ENCODE results near the gene SDK1.

SDK1 gene

DNA sequence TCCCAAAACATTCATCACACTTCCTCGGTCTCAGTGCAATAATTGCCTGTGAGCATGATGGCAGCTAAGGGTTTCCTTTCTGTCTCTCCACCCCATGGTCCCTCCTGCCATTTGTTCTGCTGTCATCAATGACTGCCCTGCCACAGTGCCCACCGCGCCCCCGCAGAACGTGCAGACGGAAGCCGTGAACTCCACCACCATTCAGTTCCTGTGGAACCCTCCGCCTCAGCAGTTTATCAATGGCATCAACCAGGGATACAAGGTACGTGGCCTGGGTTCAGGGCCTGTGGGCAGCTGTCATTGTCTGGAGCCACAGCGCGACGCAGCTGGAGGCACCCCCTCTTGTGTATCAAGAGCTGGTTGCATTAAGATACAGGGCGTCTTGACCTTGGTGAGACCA lies 748.1 kb downstream of the SDK1 start:
- DNase-seq (ENCODE audit: extremely low read depth, low read depth): no peak
- H3K4me3 ChIP-seq (replicated peaks; ENCODE audit: low read depth, low read length): no peak overlapping the region
- TF ChIP-seq, protein P1, sequence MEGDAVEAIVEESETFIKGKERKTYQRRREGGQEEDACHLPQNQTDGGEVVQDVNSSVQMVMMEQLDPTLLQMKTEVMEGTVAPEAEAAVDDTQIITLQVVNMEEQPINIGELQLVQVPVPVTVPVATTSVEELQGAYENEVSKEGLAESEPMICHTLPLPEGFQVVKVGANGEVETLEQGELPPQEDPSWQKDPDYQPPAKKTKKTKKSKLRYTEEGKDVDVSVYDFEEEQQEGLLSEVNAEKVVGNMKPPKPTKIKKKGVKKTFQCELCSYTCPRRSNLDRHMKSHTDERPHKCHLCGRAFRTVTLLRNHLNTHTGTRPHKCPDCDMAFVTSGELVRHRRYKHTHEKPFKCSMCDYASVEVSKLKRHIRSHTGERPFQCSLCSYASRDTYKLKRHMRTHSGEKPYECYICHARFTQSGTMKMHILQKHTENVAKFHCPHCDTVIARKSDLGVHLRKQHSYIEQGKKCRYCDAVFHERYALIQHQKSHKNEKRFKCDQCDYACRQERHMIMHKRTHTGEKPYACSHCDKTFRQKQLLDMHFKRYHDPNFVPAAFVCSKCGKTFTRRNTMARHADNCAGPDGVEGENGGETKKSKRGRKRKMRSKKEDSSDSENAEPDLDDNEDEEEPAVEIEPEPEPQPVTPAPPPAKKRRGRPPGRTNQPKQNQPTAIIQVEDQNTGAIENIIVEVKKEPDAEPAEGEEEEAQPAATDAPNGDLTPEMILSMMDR (IDR thresholded peaks at IDR 0.05; ENCODE audit: low read depth, low read length, missing control alignments): no peak

DNA sequence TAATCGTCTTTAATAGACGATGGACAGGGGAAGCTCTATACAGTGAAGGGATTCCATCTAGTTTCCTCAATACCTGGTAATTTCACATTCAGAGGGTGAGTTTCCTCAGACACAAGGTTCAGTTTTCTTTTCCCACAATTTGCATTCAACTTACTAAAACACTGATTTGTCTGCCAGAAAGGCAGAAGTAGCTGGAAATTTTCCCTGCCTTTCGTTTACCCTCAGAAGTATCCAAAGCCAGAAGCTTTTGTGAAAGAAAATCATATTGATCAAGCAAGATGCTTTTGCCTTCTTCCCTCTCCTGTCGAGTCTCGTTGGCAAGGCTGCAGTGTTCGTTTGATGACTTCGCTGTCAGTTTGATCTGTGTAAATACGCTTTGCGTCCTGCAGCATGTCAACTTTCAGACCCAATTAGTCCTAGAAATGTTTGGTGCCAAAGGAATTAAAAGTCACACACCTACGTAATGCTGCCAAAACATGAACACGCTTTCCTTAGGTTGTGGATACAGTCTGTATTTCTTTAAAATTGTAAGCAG lies 749.1 kb downstream of the SDK1 start:
- DNase-seq (ENCODE audit: extremely low read depth, low read depth): no peak
- H3K4me3 ChIP-seq (replicated peaks; ENCODE audit: low read depth, low read length): no peak overlapping the region
- TF ChIP-seq, protein P1 (IDR thresholded peaks at IDR 0.05; ENCODE audit: low read depth, low read length, missing control alignments): no peak

DNA sequence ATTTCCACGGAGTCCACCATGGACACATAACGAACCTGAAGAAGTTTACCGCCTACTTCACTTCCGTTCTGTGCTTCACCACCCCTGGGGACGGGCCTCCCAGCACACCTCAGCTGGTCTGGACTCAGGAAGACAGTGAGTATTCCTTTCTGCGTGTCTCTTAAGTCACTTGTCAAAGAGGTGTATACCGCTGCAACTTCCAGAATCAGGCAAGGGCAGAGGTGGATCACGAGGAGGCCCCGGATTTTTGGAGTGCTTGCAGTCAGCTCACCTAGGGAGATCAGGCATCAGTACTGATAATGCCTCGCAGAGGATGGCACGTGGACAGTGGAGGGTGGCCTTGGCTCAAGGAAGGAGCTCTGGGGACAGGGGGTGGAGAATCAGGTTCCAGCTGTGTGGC lies 750.6 kb downstream of the SDK1 start:
- no peak for DNase-seq (ENCODE audit: extremely low read depth, low read depth)
- TF ChIP-seq, protein P1 (IDR thresholded peaks at IDR 0.05; ENCODE audit: low read depth, low read length, missing control alignments): no peak
- H3K4me3 ChIP-seq (replicated peaks; ENCODE audit: low read depth, low read length): no peak overlapping the region

DNA sequence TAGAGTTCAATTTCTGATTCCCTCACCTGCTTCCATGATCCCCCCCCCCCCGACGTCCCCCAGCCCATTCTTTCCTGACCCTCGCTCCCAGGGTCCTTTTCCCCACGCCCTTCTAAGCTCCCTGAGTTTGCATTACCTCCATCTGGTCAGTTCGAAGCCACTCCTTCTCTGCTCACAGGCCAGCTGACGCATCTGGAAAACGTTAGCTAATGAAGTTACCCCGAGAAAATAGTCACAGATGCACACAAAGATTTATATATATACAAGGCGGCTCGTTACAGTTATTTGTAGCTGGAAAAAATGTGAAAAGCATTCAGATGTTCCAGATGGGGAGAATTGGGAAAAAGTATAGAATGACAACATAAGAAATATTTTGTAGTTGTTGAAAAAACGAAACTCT lies 751.1 kb downstream of the SDK1 start:
- no peak for DNase-seq (ENCODE audit: extremely low read depth, low read depth)
- H3K4me3 ChIP-seq (replicated peaks; ENCODE audit: low read depth, low read length): no peak overlapping the region
- TF ChIP-seq, protein P1 (IDR thresholded peaks at IDR 0.05; ENCODE audit: low read depth, low read length, missing control alignments): no peak

DNA sequence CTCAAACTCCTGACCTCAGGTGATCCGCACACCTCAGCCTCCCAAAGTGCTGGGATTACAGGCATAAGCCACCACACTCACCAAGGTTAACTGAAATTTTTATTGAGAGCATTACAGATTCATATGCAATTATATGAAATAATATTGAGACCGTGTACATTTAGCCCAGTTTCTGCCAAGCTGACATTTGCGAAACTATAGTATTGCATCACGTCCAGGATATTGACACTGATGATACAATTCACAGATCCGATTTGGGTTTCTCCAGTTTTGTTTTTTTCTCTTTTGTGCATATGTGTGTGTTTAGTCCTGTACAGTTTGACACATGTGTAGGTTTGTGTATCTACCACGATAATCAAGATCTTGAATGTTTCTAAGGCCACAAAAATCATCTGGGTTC lies 753.1 kb downstream of the SDK1 start:
- TF ChIP-seq, protein P1 (IDR thresholded peaks at IDR 0.05; ENCODE audit: low read depth, low read length, missing control alignments): no peak
- no peak overlapping the region for H3K4me3 ChIP-seq (replicated peaks; ENCODE audit: low read depth, low read length)
- no peak for DNase-seq (ENCODE audit: extremely low read depth, low read depth)

DNA sequence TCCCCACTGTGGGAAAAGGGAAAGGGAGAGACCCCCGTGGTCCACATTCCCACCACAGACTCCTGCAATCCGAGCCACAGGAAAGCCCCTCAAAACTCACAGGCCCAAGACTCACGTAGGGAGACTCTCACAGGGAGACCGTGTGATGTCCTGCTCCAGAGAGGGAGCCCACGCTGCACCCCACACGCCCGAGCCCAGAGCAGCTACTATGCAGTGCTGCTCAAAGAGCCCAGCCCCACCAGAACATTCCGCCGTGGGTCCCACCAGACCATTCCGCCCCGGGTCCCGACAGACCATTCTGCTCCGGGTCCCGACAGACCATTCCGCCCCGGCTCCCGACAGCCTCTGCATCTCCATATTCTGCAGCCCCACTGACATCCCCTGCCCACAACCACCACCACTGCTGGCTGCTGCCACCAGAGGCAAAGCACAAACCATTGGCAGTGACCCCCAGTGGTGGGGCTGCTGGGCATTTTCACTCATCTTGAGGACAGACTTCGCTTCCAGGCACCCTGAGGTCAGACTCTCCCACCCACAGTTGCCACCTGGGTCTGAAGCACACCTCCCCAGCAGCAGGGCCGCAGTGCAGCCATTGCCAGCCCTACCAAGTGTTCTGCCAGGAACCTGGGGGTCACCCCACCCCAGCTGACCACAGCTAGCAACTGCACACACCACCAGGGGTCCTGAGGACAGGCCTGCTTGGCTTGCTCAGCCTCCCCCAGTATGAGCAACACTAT lies 755.7 kb downstream of the SDK1 start:
- TF ChIP-seq, protein P1 (IDR thresholded peaks at IDR 0.05; ENCODE audit: low read depth, low read length, missing control alignments): no peak
- no peak overlapping the region for H3K4me3 ChIP-seq (replicated peaks; ENCODE audit: low read depth, low read length)
- DNase-seq (ENCODE audit: extremely low read depth, low read depth): no peak

DNA sequence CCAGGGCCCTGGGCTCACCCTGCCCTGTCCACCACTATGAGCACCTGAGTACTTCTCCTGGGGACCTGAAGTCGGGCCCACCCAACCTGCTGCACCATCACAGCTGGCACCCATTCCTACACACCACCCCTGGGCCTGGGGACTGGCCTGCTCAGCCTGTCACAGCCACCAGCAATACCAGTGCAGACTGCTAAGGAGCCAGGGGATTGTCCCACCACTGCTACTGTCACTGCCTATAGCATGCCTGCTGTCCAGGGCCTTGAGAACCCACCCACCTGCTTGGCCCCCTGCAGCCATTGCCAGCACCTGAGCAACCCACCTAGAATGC lies 756.2 kb downstream of the SDK1 start:
- TF ChIP-seq, protein P1 (IDR thresholded peaks at IDR 0.05; ENCODE audit: low read depth, low read length, missing control alignments): no peak
- no peak for DNase-seq (ENCODE audit: extremely low read depth, low read depth)
- no peak overlapping the region for H3K4me3 ChIP-seq (replicated peaks; ENCODE audit: low read depth, low read length)
